ENCODE measurements around the gene NEK6. TPM values are rescaled to one million over a fixed set of nuclear protein-coding genes. Genes with fewer than 3 reads are reported as not detected.
"Not testable (repeated sequence)": the region's sequence is repeated elsewhere in the genome, so short reads cannot be mapped to it uniquely, and the experiment has no call there.

The NEK6 gene
- total RNA-seq, 2 donors from 2014 or later = 6.8 to 7.6 TPM

DNA sequence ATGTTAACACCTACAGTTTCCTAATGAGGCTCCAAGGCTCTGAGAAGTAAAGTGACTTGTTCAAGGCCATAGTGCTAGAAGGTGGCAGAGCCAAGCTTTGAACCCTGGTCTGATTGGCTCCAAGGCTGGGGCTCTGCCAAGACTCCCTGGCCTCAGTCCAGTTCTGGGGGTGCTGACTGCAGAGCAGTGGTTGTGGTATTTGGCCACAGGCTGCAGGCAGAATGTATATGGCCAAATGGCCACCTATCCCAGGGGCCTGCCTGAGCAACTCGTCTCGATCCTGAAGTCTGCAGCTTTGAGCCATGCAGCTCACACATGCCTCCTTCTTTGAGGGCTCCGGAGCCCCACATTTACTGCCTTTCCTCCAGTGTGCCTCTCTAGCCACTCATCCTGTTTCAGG is 9.7 kb upstream of the NEK6 start:
- H3K36me3 Mint-ChIP-seq (ENCODE audit: low read depth) = no peaks in the 10 kb centered on the region
- H3K4me3 Mint-ChIP-seq = no peak overlapping the region
- no peaks in the 10 kb centered on the region for H3K9me3 Mint-ChIP-seq
- H3K27ac Mint-ChIP-seq = no peak overlapping the region
- H3K4me1 Mint-ChIP-seq = peaks cover 5% of the 10 kb centered on the region
- no peaks in the 10 kb centered on the region for H3K27me3 Mint-ChIP-seq
- no peak for ATAC-seq (replicated peaks)

DNA sequence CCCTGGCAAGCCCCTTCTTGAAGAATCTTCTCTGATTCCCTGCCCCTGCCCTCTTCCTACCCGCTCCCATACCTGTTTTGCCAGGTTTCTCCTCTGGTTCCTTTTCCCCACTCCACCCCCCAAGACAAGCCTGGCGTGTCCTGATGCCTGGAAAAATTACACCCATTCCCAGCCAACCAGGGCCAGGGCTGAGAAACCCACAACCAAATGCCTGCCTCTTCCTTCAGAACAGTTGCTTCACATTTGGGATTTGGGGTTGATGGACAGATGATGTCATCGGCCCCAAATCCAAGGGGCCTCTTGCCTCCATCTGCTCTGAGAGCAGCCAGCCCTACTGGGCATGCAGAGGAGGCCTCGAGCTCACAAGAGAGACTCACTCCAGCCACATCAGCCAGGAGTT is 8.8 kb upstream of the NEK6 start:
- H3K4me3 Mint-ChIP-seq = no peak overlapping the region
- peaks cover 8% of the 10 kb centered on the region for H3K4me1 Mint-ChIP-seq
- H3K27me3 Mint-ChIP-seq = no peaks in the 10 kb centered on the region
- no peak overlapping the region for H3K27ac Mint-ChIP-seq
- H3K36me3 Mint-ChIP-seq (ENCODE audit: low read depth) = no peaks in the 10 kb centered on the region
- no peak for ATAC-seq (replicated peaks)
- H3K9me3 Mint-ChIP-seq = no peaks in the 10 kb centered on the region

DNA sequence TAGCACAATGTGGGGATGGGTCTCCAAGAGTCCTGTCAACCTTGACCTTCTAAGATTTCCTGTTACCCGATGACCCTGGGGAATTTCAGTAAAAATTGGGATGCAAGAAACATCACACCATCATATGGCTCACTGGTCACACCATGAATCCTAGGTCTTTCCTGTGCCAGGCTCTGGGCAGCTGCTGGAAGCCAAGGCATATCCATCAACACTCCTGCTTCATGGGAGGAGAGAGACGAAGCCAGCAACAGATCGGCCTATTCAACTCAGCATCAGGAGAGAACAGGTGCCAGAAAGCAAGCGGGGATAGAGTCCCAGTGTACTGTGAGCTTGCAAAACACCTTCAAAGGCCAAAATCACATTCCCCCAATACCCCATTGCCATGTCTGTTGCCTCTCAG is 6.5 kb upstream of the NEK6 start:
- ATAC-seq (replicated peaks) = no peak
- Mint-ChIP-seq H3K27ac (no peak overlapping the region), H3K9me3 (no peaks in the 10 kb centered on the region), H3K4me3 (no peak overlapping the region), H3K27me3 (no peaks in the 10 kb centered on the region), H3K4me1 (peaks cover 20% of the 10 kb centered on the region), H3K36me3 (ENCODE audit: low read depth) (no peaks in the 10 kb centered on the region)

DNA sequence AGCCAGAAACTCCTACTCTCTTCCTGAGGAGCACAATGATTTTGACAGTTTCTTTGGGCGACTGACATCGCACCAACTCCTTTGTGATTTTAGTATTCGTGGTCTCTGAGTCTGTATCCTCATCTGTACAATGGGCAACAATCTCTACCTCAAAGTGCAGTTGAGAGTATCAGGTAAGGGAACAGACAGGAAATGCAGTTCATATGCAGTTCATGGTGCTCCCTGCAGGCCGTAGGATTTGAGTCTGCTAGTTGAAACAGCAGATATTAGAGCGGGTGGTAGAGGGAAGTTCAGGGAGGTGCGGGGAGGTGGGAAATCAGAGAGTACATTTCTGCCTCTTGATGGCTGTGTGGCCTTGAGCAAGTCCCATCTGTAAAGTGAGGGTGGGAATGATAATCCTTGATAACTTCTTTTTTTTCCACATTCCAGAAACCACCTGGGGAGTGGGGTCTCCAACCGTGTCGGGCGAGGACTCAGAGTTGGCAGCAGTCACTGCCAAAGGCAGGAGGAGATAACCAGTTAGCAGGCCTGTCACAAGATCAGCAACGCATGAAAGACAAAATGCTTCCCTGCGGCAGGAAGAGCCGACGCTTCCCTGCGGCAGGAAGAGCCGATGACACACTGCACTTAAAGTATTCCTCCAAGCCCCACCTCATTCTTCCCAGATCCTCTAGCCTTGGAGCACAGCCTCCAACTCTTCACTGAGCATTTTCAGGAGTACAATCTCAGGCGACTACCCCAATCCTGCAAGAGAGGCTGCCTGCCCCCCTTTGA is 6.0 kb upstream of the NEK6 start:
- Mint-ChIP-seq H3K4me3 (no peak overlapping the region), H3K27me3 (no peaks in the 10 kb centered on the region), H3K9me3 (no peaks in the 10 kb centered on the region), H3K27ac (no peak overlapping the region), H3K36me3 (ENCODE audit: low read depth) (no peaks in the 10 kb centered on the region), H3K4me1 (peaks cover 20% of the 10 kb centered on the region)
- ATAC-seq (replicated peaks) = no peak

DNA sequence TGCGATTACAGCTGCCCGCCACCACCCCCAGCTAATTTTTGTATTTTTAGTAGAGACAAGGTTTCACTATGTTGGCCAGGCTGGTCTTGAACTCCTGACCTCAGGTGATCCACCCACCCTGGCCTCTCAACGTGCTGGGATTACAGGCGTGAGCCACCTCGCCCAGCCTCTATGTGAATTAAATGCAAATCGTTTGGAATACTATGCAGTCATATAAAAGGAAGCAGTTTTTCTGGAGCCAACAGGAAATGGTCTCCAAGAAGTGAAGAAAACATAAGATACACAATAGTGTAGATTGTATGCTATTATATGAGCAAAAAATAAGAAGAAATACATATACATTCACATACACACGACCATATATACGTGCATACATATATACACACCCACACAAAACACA is 4.9 kb upstream of the NEK6 start:
- H3K4me1 Mint-ChIP-seq = peaks cover 26% of the 10 kb centered on the region

DNA sequence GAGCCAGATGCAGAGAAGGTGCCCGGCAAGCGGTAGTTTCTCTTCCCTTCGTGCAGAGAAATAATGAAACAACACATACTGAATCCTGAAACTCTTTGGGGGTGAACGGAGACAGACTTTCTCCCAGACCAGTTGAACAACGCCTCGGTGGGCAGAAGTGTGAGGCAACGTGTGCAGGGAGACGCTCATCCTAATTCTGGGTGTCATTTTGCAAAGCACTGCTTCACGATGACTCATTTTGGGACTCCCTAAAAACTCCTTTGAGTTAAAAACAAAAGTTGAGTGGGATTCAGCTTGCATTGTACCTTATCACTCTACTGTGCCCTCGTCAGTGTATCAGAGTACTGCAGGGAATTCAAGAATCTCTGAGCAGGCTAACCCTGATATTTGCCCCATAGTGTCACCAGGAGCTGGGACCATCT is 3.5 kb upstream of the NEK6 start:
- peak overlapping the region; percentile 66 for H3K27ac Mint-ChIP-seq

More for the DNA sequence above, 4.9 kb upstream of the NEK6 start:
- not testable (repeated sequence) for H3K27me3 Mint-ChIP-seq; H3K4me3 Mint-ChIP-seq; H3K27ac Mint-ChIP-seq; H3K36me3 Mint-ChIP-seq (ENCODE audit: low read depth); H3K9me3 Mint-ChIP-seq; ATAC-seq (replicated peaks)

DNA sequence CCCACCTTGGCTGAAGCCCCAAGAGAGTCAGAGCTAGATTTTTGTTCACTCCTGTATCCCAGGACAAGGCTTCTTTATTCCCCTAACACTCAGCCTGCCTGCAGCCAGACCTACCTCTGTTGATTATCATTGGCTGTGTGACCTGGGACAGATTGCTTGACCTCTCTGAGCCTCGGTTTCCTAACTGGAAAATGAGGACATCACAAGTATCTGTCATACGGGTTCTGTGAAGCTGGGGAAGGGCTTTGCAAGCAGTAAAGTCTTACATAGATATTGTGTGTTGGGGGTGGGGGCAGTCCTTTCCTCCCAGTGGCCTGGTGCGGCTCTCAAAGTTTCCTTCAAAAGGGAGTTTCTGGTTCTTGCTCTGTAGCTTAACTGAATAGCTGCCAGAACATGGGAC is 2.5 kb upstream of the NEK6 start:
- Mint-ChIP-seq H3K27me3 (no peaks in the 10 kb centered on the region), H3K27ac (no peak overlapping the region), H3K9me3 (no peaks in the 10 kb centered on the region), H3K36me3 (ENCODE audit: low read depth) (peaks cover 12% of the 10 kb centered on the region), H3K4me3 (peak overlapping the region; percentile 55), H3K4me1 (peaks cover 31% of the 10 kb centered on the region)
- ATAC-seq (replicated peaks) = no peak

More for the DNA sequence above, 3.5 kb upstream of the NEK6 start:
- Mint-ChIP-seq H3K27me3 (no peaks in the 10 kb centered on the region), H3K9me3 (no peaks in the 10 kb centered on the region), H3K4me3 (peak overlapping the region; percentile 55), H3K36me3 (ENCODE audit: low read depth) (peaks cover 12% of the 10 kb centered on the region), H3K4me1 (peaks cover 31% of the 10 kb centered on the region)
- ATAC-seq (replicated peaks) = peak; percentile 90

DNA sequence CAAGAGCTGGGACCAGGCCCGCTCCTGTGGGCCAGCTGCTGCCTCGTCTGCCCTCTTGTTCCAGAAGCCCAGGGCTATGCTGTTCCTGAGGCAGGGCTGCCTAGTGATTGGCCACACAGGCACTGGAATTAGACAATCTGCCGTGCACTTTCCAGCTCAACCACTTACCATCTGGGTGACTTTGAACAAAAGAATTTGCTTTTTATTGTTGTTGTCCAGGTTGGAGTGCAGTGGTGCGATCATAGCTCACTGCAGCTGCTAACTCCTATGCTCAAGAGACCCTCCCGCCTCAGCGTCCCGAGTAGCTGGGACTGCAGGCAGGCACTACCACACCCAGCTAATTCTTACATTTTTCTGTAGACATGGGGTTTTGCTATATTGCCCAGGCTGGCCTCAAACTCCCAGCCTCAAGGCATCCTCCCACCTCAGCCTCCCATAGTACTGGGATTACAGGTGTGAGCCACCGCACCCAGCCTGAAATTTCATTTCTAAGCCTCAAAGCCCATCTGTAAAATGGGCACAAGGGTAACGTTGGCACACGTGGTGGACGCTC is 1.2 kb upstream of the NEK6 start:
- H3K4me1 Mint-ChIP-seq = peaks cover 28% of the 10 kb centered on the region
- peaks cover 12% of the 10 kb centered on the region for H3K36me3 Mint-ChIP-seq (ENCODE audit: low read depth)
- no peak for ATAC-seq (replicated peaks)
- H3K27me3 Mint-ChIP-seq = no peaks in the 10 kb centered on the region
- no peaks in the 10 kb centered on the region for H3K9me3 Mint-ChIP-seq
- no peak overlapping the region for H3K27ac Mint-ChIP-seq
- H3K4me3 Mint-ChIP-seq = peak overlapping the region; percentile 84

DNA sequence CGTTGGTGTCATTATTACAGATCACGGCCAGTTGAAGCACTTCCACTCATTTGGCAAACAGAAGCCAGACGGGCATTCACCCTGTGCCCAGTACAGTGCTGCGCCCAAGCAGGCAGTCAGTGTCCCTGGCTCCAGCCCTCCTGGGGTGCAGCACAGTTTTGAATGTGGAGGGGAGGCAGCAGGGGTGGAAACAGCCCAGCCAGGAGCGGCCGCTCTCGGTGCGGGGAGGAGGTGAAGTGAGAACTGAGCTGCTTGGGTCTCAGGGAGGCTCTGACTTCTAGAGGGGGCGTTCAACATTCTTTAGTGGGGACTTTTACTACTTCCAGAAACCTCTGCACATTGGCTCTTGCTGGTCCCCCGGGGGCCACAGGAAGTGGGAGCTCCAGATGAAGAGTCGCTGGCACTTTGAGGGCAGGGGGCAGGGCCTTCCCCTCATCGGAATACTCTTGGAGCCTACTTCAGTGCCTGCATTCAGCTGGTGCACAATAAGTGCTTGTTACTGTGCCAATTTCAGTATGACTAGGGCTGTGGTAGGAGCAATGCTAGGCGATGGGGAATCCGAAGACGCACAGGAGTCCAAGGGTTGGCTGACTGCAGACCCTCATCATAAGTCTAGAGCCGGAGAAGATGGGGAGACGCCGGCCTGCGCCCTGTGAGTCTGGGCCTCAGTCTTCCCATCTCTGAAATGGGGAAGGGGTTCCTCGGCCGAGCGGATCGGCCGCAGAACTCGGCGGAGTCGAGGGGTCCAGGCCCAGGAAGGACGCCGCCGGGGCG is 492 bp upstream of the NEK6 start:
- H3K9me3 Mint-ChIP-seq = no peaks in the 10 kb centered on the region
- H3K36me3 Mint-ChIP-seq (ENCODE audit: low read depth) = peaks cover 12% of the 10 kb centered on the region
- H3K27ac Mint-ChIP-seq = peak overlapping the region; percentile 80
- H3K4me1 Mint-ChIP-seq = peaks cover 26% of the 10 kb centered on the region
- H3K4me3 Mint-ChIP-seq = peak overlapping the region; percentile 84
- no peak for ATAC-seq (replicated peaks)
- no peaks in the 10 kb centered on the region for H3K27me3 Mint-ChIP-seq

DNA sequence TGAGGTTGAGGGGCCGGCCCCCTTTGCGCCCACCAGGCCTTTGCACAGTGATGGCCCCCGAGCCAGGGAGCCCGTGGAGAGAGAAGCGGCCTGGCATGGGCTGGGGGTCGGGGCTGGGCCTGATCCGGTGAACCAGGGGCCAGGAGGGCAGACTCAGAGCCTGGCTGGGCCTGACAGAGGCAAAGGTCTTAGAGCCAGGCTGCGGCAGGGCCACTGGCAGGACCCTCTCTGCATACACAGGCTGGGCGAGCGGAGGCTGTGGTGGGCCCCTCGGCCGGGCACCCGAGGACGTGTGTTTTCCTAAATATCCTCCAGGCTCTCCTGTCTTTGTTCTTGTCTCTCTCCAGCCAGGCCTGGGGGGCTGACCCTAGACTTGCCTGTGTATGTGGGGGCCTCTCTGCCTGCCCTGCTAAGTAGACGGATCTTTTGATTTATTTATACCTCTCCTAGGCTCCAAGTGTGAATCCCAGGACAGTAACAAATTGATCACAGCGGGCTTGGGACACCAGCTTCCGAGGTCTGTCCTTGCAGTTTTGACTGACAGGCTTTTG is 933 bp downstream of the NEK6 start:
- H3K4me1 Mint-ChIP-seq = peaks cover 26% of the 10 kb centered on the region
- H3K27me3 Mint-ChIP-seq = no peaks in the 10 kb centered on the region
- peaks cover 12% of the 10 kb centered on the region for H3K36me3 Mint-ChIP-seq (ENCODE audit: low read depth)
- peak overlapping the region; percentile 81 for H3K27ac Mint-ChIP-seq
- peak overlapping the region; percentile 90 for H3K4me3 Mint-ChIP-seq
- H3K9me3 Mint-ChIP-seq = no peaks in the 10 kb centered on the region
- ATAC-seq (replicated peaks) = no peak

DNA sequence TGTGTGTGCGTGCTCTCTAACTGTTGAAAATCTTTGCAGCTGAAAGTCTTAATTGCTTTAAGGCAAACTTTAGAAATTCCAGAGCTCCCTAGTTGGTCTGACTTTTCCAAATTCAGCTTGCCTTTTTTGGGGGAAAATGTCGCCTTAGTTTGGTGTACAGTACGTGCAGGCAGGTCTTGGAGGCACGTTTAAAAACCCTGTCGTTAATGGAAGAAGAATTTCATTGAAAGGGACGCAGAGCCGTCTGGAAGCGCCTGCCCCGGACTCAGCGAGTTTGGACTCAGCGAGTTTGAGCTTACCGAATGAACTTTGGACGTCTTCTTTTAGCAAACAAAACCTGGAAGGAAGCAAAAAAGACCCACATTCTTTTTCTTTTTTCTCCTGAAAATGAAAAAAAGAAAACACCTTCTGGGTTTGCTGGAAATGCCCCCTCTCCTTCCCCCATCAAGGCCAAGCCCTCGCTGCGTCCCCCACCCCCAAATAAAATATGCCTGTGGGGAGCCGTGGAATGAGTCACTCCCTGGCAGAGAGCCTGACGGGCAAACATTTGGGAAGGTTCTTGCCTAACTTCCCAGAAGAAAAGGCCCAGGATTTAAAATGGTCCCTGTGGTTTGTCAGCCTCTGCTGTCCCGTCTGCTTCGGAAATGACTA is 1.5 kb downstream of the NEK6 start:
- Mint-ChIP-seq H3K27me3 (no peaks in the 10 kb centered on the region), H3K27ac (peak overlapping the region; percentile 81), H3K9me3 (no peaks in the 10 kb centered on the region), H3K4me3 (peak overlapping the region; percentile 90), H3K36me3 (ENCODE audit: low read depth) (peaks cover 12% of the 10 kb centered on the region), H3K4me1 (peaks cover 20% of the 10 kb centered on the region)
- ATAC-seq (replicated peaks) = no peak

DNA sequence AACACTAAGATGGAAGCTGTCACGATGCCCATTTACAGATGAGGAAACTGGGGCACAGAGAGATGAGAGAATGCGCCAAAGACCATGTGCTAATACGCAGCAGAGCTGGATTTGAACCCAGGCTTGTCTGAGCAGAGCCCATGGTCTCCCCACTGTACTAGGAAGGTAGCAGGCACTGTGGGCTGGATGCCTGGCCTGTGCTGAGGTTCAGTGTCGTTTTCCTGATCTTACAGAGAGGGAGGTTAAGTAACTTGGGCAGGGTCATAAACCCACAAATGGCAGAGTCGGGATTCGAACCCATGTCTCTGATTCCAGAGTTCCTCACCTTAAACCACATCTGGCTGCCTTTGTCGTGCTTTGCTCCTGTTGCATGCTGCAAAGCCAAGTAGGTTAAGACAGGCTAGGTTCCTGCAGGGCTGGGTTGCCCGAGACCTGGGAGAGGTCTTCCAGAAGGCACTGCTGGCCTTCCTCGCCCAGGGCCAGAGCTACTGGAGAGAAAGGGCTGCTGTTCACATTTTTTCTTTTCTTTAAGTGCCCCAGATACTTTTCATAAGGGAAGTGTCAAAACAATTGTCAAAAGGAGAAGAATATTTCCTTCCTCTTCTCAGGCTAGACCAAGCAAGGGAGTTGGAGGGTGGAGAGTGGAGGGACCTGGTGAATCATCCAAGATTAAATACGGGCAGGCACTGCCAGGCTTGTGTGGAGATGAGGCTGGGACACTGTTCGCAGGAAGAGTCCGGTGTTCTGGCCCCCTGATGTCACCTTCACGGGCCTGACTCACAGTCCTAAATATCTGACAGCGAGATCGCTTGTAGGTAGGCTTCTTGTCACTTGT is 3.2 kb downstream of the NEK6 start:
- ATAC-seq (replicated peaks) = no peak
- no peak overlapping the region for H3K27ac Mint-ChIP-seq
- H3K27me3 Mint-ChIP-seq = no peaks in the 10 kb centered on the region
- H3K4me3 Mint-ChIP-seq = no peak overlapping the region
- peaks cover 10% of the 10 kb centered on the region for H3K4me1 Mint-ChIP-seq
- no peaks in the 10 kb centered on the region for H3K9me3 Mint-ChIP-seq
- peaks cover 12% of the 10 kb centered on the region for H3K36me3 Mint-ChIP-seq (ENCODE audit: low read depth)

DNA sequence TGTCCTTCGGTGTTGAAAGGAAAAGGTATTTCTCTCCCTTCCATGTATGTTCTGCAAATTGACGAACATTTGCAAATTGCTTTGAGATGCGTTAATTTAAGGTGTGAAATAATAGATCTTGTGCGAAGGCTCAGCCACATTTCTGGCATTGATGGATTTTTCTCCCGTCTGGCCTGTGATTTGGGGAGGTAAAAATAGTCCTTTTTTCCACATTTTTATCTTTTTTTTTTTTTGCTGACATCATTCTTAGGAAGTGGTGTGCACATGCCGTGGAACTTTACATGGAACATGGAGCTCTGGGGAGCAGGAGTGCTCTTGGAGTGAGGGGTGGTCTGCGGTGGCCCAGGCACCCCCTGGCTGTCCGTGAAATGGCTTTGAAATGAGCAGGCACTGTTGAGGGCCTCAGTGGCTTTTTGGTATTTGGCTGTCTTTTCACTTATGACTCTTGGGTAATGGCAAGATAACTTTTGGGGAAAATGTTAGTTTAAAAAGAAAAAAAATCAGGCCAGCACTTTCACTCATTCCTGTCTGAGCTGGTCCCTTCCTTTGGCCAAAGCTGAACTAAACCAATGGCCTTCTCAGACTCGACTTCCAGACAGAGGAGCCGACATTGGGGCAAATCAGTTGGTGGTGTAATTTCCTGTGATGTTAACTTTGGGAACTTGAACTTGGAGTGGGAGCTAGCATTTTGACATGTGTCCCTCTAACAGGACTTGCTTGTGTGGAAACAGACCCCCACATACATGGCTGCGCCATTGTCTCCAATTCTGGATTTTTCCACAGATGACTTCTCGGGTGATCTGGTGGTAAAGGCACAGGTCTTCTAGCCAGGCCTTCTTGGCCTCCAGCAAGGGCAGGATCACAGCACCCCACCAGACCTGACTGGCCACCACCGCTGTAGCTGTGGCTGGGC is 4.2 kb downstream of the NEK6 start:
- H3K4me1 Mint-ChIP-seq = peaks cover 10% of the 10 kb centered on the region
- no peaks in the 10 kb centered on the region for H3K9me3 Mint-ChIP-seq
- H3K4me3 Mint-ChIP-seq = no peak overlapping the region
- no peak overlapping the region for H3K27ac Mint-ChIP-seq
- no peak for ATAC-seq (replicated peaks)
- no peaks in the 10 kb centered on the region for H3K27me3 Mint-ChIP-seq
- H3K36me3 Mint-ChIP-seq (ENCODE audit: low read depth) = peaks cover 12% of the 10 kb centered on the region
